Calu3 (cell line): ENCODE data around the gene STEEP1. TPM values are rescaled to one million over a fixed set of nuclear protein-coding genes. Genes with fewer than 3 reads are reported as not detected.

Source experiments
- BruUV-seq: library from RNA; stranded (reverse); fragments of 400-500 nt; replicated peaks from 2 replicates; lab custom pipeline; 2021; lab: Mats Ljungman, UMichigan
- CTCF ChIA-PET: fragments of 300-600 bp; sonication (Branson Sonifier 250); formaldehyde crosslinking; loops from one replicate; lab custom pipeline; 2022; ENCODE audit warnings: antibody characterized with exemption; lab: Charles Lee
- DNase-seq: peaks from one replicate; pipeline ENCODE4 v3.0.0; 2022
- H3K27ac Mint-ChIP-seq: one replicate; pipeline ENCODE4 v1.8.0; 2022; ENCODE audit warnings: mixed read lengths; ENCODE audit not compliant: unreplicated experiment
- H3K27me3 Mint-ChIP-seq: one replicate; pipeline ENCODE4 v1.8.0; 2022; ENCODE audit warnings: mixed read lengths; ENCODE audit not compliant: unreplicated experiment
- H3K36me3 Mint-ChIP-seq: one replicate; pipeline ENCODE4 v1.8.0; 2022; ENCODE audit warnings: mild to moderate bottlenecking, moderate library complexity, mixed read lengths; ENCODE audit not compliant: insufficient read depth, unreplicated experiment
- H3K4me1 Mint-ChIP-seq: one replicate; pipeline ENCODE4 v1.8.0; 2022; ENCODE audit warnings: mild to moderate bottlenecking, low read depth, mixed read lengths; ENCODE audit not compliant: unreplicated experiment
- H3K4me3 Mint-ChIP-seq: one replicate; pipeline ENCODE4 v1.8.0; 2022; ENCODE audit warnings: mild to moderate bottlenecking, low read depth, moderate library complexity, mixed read lengths; ENCODE audit not compliant: unreplicated experiment
- H3K9me3 Mint-ChIP-seq: one replicate; pipeline ENCODE4 v1.8.0; 2022; ENCODE audit warnings: low read depth, mixed read lengths; ENCODE audit not compliant: unreplicated experiment
- intact Hi-C: fragments of 100-400 bp; cut with micrococcal nuclease; formaldehyde crosslinking; loops from one replicate; pipeline ENCODE4 v1.10.0; 2022; ENCODE audit not compliant: unreplicated experiment
- total RNA-seq: library from RNA; stranded (reverse); gene quantifications from 2 replicates; pipeline ENCODE4 v1.2.3, GENCODE V29; 2022
- TF ChIP-seq, protein P1 (sequence below): fragments of 200-600 bp; IDR thresholded peaks from one replicate; pipeline ENCODE4 v1.8.0; 2022; ENCODE audit warnings: antibody characterized with exemption; ENCODE audit not compliant: unreplicated experiment

Gene STEEP1
- total RNA-seq, 1 experiment from 2014 or later: 30.4 TPM

DNA sequence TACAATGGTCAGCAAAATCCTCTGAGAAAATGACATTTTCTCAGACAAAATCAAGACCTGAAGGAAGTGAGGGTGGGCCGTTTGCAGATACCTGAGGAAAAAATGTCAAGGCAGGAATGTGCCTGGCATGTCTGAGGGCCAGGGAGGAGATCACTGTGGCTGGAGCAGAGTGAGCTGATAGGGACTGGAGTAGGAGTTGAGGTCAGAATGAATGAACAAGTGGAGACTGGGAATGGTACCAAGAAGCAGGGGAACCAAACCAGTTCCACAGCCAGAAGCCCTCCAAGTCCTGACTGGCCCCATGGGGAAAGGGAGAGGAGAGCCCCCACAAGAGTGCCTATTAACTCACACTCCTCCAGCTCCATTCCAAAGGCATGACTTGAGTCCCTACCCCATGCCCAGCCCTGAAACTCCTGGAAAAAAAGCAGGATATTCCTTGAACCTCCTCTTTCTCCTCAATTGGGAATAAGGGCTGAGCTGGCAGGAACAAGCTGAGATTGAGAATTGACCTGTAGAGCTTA, 41.5 kb downstream of the STEEP1 start:
- BruUV-seq: no TSS peak
- no peaks in the 10 kb centered on the region for H3K27me3 Mint-ChIP-seq
- no peak for DNase-seq
- no peaks in the 10 kb centered on the region for H3K9me3 Mint-ChIP-seq
- no peaks in the 10 kb centered on the region for H3K36me3 Mint-ChIP-seq
- TF ChIP-seq, protein P1, sequence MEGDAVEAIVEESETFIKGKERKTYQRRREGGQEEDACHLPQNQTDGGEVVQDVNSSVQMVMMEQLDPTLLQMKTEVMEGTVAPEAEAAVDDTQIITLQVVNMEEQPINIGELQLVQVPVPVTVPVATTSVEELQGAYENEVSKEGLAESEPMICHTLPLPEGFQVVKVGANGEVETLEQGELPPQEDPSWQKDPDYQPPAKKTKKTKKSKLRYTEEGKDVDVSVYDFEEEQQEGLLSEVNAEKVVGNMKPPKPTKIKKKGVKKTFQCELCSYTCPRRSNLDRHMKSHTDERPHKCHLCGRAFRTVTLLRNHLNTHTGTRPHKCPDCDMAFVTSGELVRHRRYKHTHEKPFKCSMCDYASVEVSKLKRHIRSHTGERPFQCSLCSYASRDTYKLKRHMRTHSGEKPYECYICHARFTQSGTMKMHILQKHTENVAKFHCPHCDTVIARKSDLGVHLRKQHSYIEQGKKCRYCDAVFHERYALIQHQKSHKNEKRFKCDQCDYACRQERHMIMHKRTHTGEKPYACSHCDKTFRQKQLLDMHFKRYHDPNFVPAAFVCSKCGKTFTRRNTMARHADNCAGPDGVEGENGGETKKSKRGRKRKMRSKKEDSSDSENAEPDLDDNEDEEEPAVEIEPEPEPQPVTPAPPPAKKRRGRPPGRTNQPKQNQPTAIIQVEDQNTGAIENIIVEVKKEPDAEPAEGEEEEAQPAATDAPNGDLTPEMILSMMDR: no peak
- H3K27ac Mint-ChIP-seq: no peak overlapping the region
- CTCF ChIA-PET: no interaction called here
- no peaks in the 10 kb centered on the region for H3K4me1 Mint-ChIP-seq
- H3K4me3 Mint-ChIP-seq: no peak overlapping the region
- intact Hi-C loops: no loop called here

- no peak for DNase-seq
- Mint-ChIP-seq H3K9me3 (no peaks in the 10 kb centered on the region), H3K4me3 (no peak overlapping the region), H3K36me3 (no peaks in the 10 kb centered on the region), H3K27me3 (no peaks in the 10 kb centered on the region), H3K27ac (no peak overlapping the region), H3K4me1 (no peaks in the 10 kb centered on the region)
- BruUV-seq: no TSS peak
- intact Hi-C loops: no loop called here
- TF ChIP-seq, protein P1: no peak
- CTCF ChIA-PET: no interaction called here
Measured at GRCh38 chrX:119521246-119521645, 44.0 kb downstream of the STEEP1 start.

DNA sequence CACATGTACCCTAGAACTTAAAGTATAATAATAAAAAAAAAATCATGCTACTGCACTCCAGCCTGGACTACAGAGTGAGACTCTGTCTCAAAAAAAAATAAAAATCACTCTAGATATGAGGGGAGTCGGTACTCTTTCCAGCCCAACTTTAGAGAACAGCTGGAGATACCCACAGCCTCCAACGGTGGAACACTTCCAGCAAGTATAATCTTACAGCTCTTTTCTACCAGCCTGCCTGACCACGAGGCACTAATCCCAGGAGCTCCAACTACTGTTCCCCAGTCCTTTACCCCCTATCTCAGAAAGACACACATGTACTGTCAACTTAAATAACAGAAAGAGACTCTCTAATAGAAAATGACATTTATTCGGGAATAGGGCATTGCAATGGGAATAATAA, 46.8 kb downstream of the STEEP1 start:
- Mint-ChIP-seq H3K27ac (no peak overlapping the region), H3K27me3 (no peaks in the 10 kb centered on the region), H3K4me3 (no peak overlapping the region), H3K36me3 (no peaks in the 10 kb centered on the region), H3K9me3 (no peaks in the 10 kb centered on the region), H3K4me1 (no peaks in the 10 kb centered on the region)
- TF ChIP-seq, protein P1: no peak
- intact Hi-C loops: loop anchor here (5.0 kb wide), 3 partner anchors 89 to 364 kb away; partner anchors contain the start of gene NKRF
- no peak for DNase-seq
- CTCF ChIA-PET: no interaction called here
- no TSS peak for BruUV-seq

DNA sequence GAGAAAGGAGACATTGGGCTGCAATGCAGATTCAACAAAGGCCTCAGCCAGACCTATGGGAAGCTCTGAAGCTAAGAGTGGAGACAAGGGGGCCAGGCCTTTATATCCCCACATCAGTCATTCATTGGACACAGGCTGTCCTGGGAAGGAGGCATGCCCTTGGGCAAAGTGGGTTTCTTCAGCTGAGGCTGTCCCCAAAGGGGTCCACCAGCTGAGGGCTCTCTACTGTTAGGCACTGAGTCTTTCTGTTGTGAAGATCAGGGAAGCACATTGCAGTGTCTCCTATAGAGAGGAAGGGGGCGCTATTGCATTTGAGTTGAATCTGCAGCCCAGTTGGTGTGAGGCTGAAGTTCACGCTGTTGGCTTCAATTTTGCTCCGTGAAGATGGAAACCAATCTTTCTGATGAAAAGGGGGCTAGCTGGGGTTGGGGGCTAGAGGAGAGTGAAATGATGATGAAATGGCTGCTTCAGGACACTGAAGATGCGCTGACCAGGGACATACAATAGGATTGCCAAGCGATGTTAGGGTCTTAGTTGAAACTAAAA, 49.0 kb downstream of the STEEP1 start:
- TF ChIP-seq, protein P1: peak; percentile 64
- H3K4me1 Mint-ChIP-seq: no peaks in the 10 kb centered on the region
- no peaks in the 10 kb centered on the region for H3K9me3 Mint-ChIP-seq
- no peaks in the 10 kb centered on the region for H3K27me3 Mint-ChIP-seq
- intact Hi-C loops: loop anchor here (2.0 to 5.0 kb wide), 4 partner anchors 91 to 366 kb away; partner anchors contain the start of gene NKRF
- no peaks in the 10 kb centered on the region for H3K36me3 Mint-ChIP-seq
- DNase-seq: peak; percentile 28
- no peak overlapping the region for H3K27ac Mint-ChIP-seq
- no TSS peak for BruUV-seq
- H3K4me3 Mint-ChIP-seq: no peak overlapping the region
- CTCF ChIA-PET: interaction anchor here (0.7 to 1.3 kb wide), 3 partner anchors 38 to 192 kb away, joined by 3 read pairs; no protein-coding TSS in a partner anchor
